ENCODE data around the gene CCDC91. TPM values are rescaled to one million over a fixed set of nuclear protein-coding genes. Genes with fewer than 3 reads are reported as not detected.

The CCDC91 gene
- total and polyA plus RNA-seq, 2 donors (not counting 1 experiment from before 2014, with no cell fraction given), result 23.9 to 47.6 TPM

DNA sequence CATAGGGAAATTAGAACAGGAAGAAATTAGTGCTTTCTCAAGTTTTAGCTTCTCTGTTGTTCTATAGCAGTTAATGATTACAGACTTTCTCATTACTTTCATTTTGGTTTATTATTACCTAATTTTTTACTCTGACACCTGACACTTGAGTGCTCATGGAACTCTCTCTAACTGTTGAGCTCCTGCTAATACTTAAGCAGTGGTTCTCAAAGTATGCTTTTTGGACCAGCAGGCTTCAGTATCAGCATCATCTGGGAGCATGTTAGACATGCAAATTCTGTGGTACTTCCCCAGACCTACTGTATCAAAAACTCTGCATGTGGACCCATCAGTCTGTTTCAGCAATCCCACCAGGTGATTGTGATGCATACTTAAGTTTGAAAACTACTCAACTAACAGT lies 235.3 kb downstream of the CCDC91 start:
- DNase-seq (ENCODE audit: low read depth in 2 of 2), result no peak
- no peak overlapping the region for H3K27ac ChIP-seq (ENCODE audit: insufficient read depth, low read length)

DNA sequence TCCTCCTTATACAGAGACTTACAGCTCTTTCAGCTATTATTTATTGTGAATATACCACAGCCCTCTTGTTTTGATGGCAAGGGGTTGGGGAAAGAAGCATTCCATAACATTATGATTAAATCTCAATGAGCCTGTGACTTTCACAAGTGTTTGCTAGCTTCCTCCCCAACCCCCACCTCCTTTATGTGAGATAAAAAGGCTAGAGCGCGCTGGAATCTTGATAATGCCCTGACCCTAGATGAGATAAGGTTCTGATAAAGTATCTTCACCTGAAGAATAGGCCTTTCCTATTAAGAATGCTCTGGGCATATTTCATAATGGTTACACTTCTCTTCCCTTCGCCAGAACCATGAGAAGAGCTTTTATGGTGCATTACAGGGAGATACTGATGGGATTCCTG lies 236.8 kb downstream of the CCDC91 start:
- Histone ChIP-seq H3K36me3 (ENCODE audit: control insufficient read depth, insufficient read depth, low read length) (no peaks in the 10 kb centered on the region), H3K4me2 (ENCODE audit: extremely low read depth, insufficient read depth, low read length) (no peak overlapping the region), H3K27ac (ENCODE audit: insufficient read depth, low read length) (no peak overlapping the region), H3K79me2 (ENCODE audit: control insufficient read depth, insufficient read depth, low read length) (no peaks in the 10 kb centered on the region), H4K20me1 (ENCODE audit: control insufficient read depth, extremely low read depth, insufficient read depth, low read length) (no peaks in the 10 kb centered on the region), H3K27me3 (ENCODE audit: control insufficient read depth, insufficient read depth, low read length) (no peaks in the 10 kb centered on the region), H3K4me1 (ENCODE audit: control insufficient read depth, extremely low read depth, insufficient read depth, low read length) (no peaks in the 10 kb centered on the region), H3K4me3 (replicated peaks in 1 of 4; ENCODE audit: control extremely low read depth in 1 of 4, insufficient read depth in 1 of 4, low read depth in 3 of 4, low read length in 4 of 4) (no peak overlapping the region), H2AFZ (ENCODE audit: low read length) (no peak overlapping the region), H3K9me3 (ENCODE audit: control insufficient read depth, insufficient read depth, low read depth, low read length) (no peaks in the 10 kb centered on the region), H3K9ac (ENCODE audit: insufficient read depth, low read length) (no peak overlapping the region)
- no peak for DNase-seq (ENCODE audit: low read depth in 2 of 2)
- TF ChIP-seq, protein P1, sequence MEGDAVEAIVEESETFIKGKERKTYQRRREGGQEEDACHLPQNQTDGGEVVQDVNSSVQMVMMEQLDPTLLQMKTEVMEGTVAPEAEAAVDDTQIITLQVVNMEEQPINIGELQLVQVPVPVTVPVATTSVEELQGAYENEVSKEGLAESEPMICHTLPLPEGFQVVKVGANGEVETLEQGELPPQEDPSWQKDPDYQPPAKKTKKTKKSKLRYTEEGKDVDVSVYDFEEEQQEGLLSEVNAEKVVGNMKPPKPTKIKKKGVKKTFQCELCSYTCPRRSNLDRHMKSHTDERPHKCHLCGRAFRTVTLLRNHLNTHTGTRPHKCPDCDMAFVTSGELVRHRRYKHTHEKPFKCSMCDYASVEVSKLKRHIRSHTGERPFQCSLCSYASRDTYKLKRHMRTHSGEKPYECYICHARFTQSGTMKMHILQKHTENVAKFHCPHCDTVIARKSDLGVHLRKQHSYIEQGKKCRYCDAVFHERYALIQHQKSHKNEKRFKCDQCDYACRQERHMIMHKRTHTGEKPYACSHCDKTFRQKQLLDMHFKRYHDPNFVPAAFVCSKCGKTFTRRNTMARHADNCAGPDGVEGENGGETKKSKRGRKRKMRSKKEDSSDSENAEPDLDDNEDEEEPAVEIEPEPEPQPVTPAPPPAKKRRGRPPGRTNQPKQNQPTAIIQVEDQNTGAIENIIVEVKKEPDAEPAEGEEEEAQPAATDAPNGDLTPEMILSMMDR (conservative IDR thresholded peaks at IDR 0.05 in 1 of 2, IDR thresholded peaks at IDR 0.05 in 1 of 2; ENCODE audit: low read depth in 1 of 2, low read length in 2 of 2), result no peak
- no peak for TF ChIP-seq EZH2 (IDR thresholded peaks at IDR 0.05; ENCODE audit: low read length, missing control alignments)

More for the DNA sequence above, 235.3 kb downstream of the CCDC91 start:
- H3K4me2 ChIP-seq (ENCODE audit: extremely low read depth, insufficient read depth, low read length), result no peak overlapping the region
- no peaks in the 10 kb centered on the region for H3K9me3 ChIP-seq (ENCODE audit: control insufficient read depth, insufficient read depth, low read depth, low read length)
- H3K79me2 ChIP-seq (ENCODE audit: control insufficient read depth, insufficient read depth, low read length), result no peaks in the 10 kb centered on the region
- no peaks in the 10 kb centered on the region for H3K36me3 ChIP-seq (ENCODE audit: control insufficient read depth, insufficient read depth, low read length)
- no peaks in the 10 kb centered on the region for H4K20me1 ChIP-seq (ENCODE audit: control insufficient read depth, extremely low read depth, insufficient read depth, low read length)
- H3K4me3 ChIP-seq (replicated peaks in 1 of 4; ENCODE audit: control extremely low read depth in 1 of 4, insufficient read depth in 1 of 4, low read depth in 3 of 4, low read length in 4 of 4), result no peak overlapping the region
- no peaks in the 10 kb centered on the region for H3K27me3 ChIP-seq (ENCODE audit: control insufficient read depth, insufficient read depth, low read length)
- H3K9ac ChIP-seq (ENCODE audit: insufficient read depth, low read length), result no peak overlapping the region
- TF ChIP-seq, protein P1 (conservative IDR thresholded peaks at IDR 0.05 in 1 of 2, IDR thresholded peaks at IDR 0.05 in 1 of 2; ENCODE audit: low read depth in 1 of 2, low read length in 2 of 2), result no peak
- TF ChIP-seq EZH2 (IDR thresholded peaks at IDR 0.05; ENCODE audit: low read length, missing control alignments), result no peak
- no peak overlapping the region for H2AFZ ChIP-seq (ENCODE audit: low read length)
- no peaks in the 10 kb centered on the region for H3K4me1 ChIP-seq (ENCODE audit: control insufficient read depth, extremely low read depth, insufficient read depth, low read length)

DNA sequence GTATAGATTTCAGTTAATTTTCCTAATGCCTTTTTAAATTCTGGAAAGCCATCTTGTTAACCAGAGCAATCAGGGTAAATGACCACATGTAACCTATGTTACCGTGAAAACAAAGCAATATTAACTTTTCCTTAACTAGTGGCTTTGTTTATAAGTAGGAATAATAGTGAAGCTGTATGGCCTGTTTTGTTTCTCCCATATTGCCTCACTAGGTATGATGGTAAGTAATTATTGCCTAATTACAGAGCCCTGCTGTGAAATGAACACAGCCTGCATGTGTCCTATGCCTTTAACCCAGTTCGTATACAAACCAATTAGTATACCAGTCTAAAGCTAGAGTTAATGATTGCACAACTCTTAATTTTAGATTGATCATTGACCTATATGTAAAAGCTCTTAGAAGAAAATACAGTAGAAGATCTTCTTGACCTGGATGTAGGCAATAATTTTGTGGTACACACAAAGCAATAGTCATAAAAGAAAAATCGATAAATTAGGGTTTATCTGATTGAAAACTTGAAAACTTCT lies 249.9 kb downstream of the CCDC91 start:
- H3K79me2 ChIP-seq (ENCODE audit: control insufficient read depth, insufficient read depth, low read length), result no peaks in the 10 kb centered on the region
- H3K4me3 ChIP-seq (replicated peaks in 1 of 4; ENCODE audit: control extremely low read depth in 1 of 4, insufficient read depth in 1 of 4, low read depth in 3 of 4, low read length in 4 of 4), result no peak overlapping the region
- no peaks in the 10 kb centered on the region for H3K27me3 ChIP-seq (ENCODE audit: control insufficient read depth, insufficient read depth, low read length)
- TF ChIP-seq, protein P1 (conservative IDR thresholded peaks at IDR 0.05 in 1 of 2, IDR thresholded peaks at IDR 0.05 in 1 of 2; ENCODE audit: low read depth in 1 of 2, low read length in 2 of 2), result no peak
- no peak for TF ChIP-seq EZH2 (IDR thresholded peaks at IDR 0.05; ENCODE audit: low read length, missing control alignments)
- H3K9ac ChIP-seq (ENCODE audit: insufficient read depth, low read length), result no peak overlapping the region
- H3K36me3 ChIP-seq (ENCODE audit: control insufficient read depth, insufficient read depth, low read length), result no peaks in the 10 kb centered on the region
- no peak overlapping the region for H3K4me2 ChIP-seq (ENCODE audit: extremely low read depth, insufficient read depth, low read length)
- no peak for DNase-seq (ENCODE audit: low read depth in 2 of 2)
- H3K4me1 ChIP-seq (ENCODE audit: control insufficient read depth, extremely low read depth, insufficient read depth, low read length), result no peaks in the 10 kb centered on the region
- no peak overlapping the region for H3K27ac ChIP-seq (ENCODE audit: insufficient read depth, low read length)
- no peak overlapping the region for H2AFZ ChIP-seq (ENCODE audit: low read length)
- H4K20me1 ChIP-seq (ENCODE audit: control insufficient read depth, extremely low read depth, insufficient read depth, low read length), result no peaks in the 10 kb centered on the region
- no peaks in the 10 kb centered on the region for H3K9me3 ChIP-seq (ENCODE audit: control insufficient read depth, insufficient read depth, low read depth, low read length)

Measured in fibroblast of lung (primary cell).